Left hindlimb (tissue), 1 donor: ENCODE data around the gene SP8.

Experiments used
- DNase-seq: peaks from one replicate; pipeline ENCODE4 v3.0.0-alpha.2; 2018

SP8 gene

DNA sequence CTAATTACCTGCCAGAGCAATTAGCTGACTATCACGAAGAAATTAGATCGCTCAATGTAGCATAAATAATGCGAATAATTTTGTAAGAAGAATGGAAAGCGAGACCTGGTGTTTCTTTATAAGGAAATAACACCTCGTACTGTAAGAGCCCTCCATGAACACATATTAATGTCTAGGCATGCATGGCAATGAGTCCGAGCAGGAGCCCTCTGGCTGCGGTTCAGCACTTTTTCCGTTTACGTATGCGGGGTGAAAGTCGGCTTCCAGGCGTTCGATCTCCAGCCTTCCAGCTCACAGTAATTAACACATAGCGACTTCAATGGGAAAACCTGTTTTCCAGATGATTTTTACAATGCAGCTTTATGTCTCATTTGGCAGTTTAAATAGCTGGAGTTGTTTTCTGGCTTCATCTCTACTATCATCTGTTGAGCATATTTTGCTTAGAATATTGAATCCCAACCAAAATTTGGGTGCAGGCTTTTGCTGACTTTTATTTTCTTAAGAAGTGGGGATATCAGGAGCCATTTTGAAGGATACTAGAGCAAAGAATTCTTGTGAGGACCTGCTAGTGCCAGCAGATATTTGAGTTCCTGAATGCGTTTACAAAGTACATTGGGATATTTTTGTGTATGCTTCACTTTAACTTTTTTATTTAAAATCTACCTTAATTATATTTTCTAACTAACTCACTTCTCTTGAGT is 7.2 kb upstream of the SP8 start:
- no peak for DNase-seq

DNA sequence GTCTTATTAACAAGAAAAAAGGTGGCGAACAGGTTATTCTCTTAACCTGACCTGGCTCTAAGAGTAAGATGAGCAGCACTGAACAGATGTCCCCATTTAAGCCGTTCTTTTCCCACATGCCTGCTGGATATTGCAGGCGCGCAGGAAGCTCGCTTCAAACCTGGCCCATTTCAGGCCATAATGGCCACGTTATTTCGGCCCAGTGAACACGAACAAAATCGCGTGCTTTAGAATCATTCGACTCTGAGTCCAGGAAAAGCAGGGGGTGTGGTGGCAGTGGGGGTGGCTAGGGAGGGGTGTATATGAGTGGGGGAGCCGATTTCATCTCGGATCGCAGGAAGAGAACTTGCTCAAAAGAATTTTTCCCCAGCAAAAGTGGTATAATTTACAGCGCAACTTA is 6.6 kb upstream of the SP8 start:
- no peak for DNase-seq

- DNase-seq: no peak
Measured at GRCh38 chr7:20791538-20792434, 5.1 kb upstream of the SP8 start.

DNA sequence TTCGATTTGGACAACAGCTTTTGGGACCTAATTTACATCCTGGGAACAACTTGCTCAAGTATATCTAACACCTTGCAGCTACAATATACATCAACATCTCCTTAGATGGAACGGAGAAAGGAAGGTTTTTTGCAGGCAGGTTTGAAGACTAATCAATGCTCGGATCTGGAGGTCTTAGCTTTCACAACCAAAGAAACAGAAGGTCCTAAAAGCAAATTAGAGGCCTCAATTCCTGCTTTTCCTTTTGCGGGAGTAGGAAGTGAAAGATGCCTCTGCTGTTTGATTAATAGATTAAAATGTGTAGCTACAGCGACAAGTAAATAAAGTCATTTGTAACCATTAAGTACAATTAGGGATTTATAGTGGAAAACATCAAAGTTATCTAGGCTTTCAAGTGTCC is 3.7 kb upstream of the SP8 start:
- DNase-seq: no peak

DNA sequence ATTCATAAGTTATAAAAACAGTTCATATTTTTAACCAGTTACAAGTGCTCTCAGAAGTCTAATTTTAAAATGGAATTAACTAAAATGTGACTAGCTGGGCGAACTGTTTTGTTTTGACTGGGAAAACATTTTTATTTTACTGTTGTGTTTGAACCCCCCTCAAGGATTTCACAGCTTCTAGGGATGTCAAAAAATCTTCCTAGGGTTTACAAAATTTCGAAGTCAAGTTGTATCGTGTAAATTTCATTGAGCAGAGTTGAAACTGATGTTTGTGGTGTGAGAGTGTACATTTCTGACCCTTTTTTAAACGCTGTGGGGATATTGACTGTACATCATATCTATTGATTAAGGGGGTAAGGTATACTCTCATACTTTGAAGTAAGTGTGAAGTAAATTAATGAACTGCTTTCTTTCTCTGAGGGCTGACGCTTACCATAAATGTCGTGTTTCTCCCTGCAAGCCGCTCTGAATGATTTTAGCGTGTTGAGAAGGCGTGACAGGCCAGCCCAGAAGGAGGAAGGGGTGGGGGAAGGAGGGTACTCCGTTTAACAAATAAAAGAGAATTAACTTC is 1.8 kb upstream of the SP8 start:
- DNase-seq: no peak

- DNase-seq: no peak
Measured at GRCh38 chr7:20787660-20788419, 1.2 kb upstream of the SP8 start.

- no peak for DNase-seq
Measured at GRCh38 chr7:20786421-20786778, 286 bp downstream of the SP8 start.

GRCh38 chr7:20786049-20786412 is 655 bp downstream of the SP8 start:
- no peak for DNase-seq

- DNase-seq: no peak
Measured at GRCh38 chr7:20785157-20786048, 1.3 kb downstream of the SP8 start.

DNA sequence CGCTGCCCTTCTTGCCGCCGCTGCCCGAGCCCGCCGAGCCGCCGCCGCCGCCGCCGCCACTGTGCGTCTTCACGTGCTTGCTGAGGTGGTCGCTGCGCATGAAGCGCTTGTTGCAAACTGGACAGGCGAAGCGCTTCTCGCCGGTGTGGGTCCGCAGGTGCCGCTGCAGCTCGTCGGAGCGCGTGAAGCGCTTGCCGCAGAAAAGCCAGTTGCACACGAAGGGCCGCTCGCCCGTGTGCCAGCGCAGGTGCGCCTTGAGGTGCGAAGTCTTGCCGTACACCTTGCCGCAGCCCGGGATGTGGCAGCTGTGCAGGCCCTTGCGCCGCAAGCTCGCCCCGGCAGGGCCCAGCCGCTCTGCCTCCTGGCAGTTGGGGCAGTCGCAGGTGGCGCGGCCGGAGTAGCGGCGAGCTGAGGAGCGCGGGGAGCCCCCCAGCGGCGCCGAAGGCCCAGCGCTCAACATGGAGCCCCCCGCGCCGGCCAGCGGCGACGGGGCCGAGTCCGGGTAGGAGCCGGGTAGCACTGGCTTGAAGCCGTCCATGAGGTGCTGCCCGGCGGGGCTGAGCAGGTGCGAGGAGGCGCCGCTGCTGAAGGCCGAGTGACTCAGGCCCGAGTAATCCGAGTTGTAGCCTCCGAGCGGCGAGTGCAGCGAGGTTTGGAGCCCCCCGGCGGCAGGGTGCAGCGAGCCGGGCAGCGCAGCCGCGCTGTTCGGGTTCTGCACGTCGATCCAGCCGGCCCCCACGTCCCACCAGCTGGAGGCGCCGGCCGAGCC is 2.1 kb downstream of the SP8 start:
- DNase-seq: no peak

GRCh38 chr7:20783700-20784387 is 2.8 kb downstream of the SP8 start:
- DNase-seq: peak; percentile 58

GRCh38 chr7:20783125-20783699 is 3.5 kb downstream of the SP8 start:
- no peak for DNase-seq

DNA sequence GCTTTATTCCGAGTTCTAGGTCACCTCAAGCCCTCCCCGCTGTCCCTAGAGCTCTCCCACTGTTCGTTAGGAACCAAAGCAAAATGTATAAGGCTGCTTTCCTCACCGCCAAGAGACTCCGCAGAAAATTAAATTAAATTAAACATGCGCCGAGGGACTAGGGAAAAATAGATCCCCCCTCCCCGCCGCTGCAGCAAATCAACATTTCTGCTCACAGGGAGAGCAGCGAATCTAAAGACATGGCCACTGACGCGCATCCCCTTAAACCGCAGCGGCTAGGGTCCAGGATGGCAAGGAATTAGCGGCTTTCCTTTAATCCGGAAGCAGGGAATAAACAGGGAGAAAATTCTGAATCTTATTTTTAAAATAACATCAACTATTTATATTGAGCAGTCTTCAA is 7.6 kb downstream of the SP8 start:
- DNase-seq: no peak

DNA sequence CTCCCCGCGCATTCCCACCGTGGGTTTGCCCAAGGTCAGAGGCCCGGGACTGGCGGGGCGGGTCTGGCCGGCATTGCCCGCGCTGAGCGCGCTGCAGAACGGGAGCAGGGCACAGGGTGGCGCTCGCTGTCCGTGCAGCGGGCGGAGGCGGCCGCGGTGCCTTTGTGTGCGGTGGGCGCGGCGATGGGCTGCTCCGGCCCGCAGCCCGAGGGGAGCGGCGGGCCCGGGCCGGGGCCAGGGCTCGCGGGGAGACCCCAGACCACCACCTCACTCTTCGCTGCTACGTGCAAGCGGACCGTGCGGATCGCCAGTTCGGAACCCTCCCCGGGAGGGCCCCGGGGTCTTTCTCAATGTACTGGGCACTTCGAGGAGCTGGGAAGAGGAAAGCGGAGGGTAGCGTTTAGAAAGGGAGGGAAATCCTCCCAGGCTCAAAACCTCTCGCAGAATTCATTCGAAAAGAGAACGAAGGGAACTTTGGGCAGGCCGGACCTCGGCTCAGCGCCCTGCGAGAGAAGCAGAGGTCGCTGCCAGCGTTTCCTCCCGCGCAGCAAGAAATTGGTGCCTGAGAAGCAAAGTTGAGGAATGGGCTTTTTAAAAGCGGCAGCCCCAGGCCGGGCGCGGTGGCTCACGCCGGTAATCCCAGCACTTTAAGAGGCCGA is 8.5 kb downstream of the SP8 start:
- peak; percentile 55 for DNase-seq

- no peak for DNase-seq
Measured at GRCh38 chr7:20777377-20778062, 9.2 kb downstream of the SP8 start.

GRCh38 chr7:20776942-20777341 is 9.7 kb downstream of the SP8 start:
- DNase-seq: no peak

DNA sequence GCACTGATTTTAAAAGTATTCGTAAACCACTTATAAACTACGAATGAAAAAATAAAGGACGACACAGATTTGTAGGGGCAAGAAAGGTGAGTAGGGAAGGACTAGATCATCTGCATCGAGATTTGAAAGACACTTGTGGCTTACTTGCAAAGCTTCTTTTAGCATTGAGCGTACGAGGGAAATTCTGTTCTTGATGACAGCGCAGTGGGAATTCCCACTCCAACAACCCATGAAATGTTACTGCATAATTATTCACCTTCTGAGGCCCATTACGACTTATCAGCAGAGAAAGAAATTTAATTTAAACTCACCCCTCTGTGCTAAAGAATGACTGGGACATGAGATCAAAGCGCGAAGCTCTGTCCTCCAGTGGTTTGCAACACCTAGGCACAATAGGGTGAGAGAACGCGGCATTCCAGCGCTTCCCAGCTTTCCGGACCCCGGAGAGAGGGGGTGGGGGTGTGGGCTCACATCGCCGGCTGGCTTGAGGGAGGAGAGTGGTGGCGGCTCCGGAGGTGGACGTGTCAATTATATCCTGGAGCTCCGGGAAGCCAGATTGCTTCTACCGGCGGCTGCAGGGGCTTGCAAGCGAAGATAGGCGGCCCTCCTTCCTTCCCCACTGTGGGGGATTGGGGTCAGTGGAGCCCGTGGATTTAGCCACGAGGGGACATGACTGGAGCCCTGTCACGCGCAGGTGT is 10.3 kb downstream of the SP8 start:
- DNase-seq: no peak

DNA sequence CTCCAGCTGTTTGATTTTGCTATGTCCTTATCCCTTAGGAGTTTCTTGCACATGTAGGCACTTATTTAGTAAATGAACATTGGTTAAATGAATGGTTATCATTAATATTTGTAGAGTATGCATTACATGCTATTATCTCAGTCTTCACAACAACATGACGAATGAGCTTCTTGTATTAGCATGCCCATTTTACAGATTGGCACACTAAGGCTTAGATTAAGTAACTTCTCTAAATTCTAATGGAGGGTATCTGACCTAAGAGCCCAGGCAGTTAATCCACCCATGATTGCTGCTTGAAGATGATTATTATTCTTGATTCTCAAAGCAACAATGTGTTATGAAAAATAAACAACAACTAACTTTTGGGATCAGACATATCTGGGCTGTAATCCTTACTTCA is 32.7 kb downstream of the SP8 start:
- no peak for DNase-seq

DNA sequence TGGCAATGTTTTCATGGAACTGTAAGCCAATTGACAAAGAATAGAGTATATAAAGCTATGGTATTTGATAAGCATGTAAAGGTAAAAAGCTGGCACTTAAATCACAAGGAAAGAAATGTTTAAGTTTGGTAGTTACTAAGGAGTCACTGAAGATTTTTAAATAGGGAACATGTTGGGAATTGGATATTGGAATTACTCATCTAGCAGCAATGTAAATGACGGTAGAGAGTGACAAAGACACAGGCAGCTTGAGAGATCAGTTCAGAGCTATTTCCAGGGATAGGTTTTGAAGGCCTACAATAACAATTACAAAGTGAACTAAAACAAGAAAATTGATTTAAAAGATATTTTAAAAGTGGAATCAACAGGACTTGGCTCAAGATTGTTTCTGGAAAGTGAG is 36.8 kb downstream of the SP8 start:
- DNase-seq: no peak
